GM21576 (cell line): ENCODE results near the gene RNF26.

ENCODE experiments used
- ATAC-seq: cut with Tn5 transposase; IDR thresholded peaks from one replicate; pipeline ENCODE4 v1.9.1; 2021; ENCODE audit warnings: mild to moderate bottlenecking, moderate library complexity; ENCODE audit not compliant: unreplicated experiment

Gene RNF26

DNA sequence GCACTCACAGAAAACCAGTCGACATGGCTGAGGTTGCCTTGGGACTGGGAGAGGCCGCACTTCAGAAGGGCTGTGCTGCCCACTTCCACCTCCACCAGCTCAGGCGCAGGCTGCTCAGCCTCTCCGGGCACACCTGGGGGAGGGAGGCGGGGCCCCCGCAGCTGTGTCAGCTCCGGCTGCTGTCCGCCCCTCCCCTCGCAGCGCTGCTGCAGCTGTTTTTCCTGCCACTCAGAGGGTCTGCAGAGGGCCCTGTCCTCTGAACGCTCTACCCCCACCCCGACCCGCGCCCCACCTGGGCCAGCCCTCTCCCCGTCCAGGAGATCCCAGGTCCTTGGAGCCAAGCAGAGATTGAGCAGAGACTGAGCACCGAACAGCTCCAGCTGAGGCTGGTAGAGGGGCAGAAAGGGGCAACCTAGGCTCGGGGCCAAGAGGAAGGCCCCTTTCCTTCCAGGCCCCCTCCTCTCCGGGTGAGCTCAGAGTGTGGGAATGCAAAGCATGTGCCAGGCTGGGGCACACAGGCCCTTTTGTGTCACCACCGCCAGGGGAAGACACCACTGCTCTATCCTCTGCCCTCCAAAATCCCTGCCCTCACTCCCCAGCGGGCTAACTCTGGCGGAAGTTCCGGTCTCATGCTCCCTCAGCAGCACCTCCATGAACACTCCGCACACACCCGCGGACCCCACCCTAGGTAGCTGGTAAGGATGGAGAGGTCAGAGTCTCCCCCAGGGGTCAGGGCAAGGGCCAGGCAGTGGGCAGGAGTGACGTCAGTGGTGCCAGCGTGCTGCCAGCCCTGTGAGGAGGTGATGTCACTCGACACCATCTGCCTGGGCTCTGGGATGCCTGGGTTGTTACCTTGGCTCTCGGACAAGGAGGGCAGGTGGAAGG is 19.0 kb upstream of the RNF26 start:
- no peak for ATAC-seq

DNA sequence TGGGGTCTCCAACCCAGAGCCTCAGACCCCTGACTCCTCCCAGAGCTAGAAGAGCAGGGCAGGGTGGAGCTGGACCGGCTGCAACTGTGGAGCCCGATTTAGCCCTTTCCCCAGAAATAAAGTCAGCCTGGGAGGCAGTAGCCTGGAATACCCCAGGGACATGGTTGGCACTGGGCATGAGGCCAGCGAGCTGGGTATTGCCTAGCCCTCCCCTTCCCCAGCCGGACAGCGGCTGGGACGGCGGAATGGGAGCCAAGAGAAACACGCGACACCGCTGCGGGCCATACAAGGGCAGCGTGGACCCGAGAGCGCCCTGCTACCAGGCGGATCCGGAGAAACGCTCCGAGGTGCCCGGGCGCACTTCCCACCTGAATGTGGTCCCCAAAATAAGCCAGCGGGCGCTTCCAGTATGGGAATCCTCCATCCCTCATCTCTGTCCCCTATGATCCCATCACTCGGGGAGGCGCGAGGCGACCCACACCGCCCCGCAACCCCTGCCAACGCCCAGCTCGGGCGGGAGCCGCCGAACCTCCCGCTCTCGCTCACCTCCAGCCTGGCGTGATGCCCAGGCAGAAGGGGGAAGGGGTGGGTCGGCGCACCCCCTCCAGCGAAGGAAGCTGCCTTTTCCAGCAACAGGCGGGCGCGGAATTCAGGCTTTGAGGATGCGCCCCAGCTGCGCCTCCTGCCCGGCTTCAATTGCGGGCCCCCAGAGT is 18.2 kb upstream of the RNF26 start:
- no peak for ATAC-seq

DNA sequence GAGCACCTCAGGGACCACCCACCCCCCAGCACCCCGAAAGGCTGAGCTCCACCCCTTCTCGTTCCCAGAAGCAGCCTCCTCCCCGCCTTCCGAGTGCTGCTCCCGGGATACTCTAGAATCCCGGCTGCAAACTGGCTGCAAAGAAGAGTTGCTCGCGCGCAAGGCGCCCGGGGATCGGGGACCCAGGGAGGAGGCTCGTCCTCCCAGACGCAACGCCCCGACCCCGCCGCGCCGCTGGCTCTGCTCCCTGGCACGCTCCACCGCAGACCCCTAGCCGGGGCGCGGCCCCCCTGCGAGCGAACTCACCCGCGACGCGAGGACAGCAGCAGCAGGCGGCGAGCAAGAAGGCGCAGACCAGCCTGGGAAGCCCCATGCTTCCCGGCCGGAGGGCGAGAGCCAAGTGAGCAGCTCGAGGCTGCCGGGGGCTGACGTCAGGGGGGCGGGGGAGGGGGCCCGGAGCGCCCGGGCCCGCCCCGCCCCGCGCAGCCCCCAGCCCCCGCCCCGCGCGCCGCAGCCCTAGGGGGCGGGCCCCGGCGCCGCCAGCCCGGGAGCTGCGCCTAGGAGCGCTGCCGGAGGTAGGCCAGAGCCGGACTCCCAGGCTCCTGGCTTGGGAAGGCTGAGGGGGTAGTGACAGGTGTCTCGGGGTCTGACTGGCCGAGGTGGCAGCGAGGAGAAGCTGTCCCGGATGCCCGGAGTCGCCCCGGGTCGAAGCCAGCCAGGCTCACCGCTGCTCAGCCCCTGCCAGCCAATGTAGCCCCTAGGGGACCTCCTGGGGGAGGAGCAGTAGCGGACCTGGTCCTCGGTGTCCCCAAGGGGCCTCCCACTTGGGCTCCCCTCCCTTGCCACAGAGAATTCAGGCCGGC is 17.4 kb upstream of the RNF26 start, which contains the start of gene MCAM:
MCAM (minus strand) TSS at position 402 of the 863 bp plus-strand sequence; CDS start at position 373, 29 bp downstream.
- no peak for ATAC-seq

DNA sequence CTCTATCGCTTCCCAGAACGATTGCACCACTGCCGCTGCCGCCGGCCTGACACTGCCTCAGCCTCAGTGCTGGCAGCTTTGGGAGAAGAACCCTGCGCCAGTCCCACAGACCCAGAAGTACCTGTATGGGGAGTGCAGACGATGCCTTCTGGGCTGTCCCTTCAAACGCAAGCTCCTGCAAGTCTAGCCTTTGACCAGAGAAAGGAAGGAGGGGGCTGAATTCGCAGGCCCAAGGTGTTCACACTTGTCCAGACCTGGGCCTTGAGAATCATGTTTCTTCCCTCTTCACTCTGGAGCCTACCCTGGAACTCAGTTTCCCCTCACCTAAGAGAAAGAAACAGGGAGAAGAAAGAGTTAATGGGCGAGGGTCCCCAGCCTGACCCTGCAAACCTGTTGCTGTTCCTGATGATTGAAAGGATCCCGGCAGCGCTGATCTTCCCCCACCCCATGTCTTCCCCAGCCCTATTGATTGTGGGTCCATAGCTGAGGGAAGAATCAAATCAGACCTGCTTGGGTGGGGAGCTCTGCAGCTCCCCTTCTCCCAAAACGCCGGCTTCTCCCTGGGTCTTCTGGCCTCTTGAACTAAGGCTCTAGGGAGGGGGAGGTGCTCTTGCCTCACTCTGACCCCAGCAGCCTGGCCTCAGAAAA is 16.6 kb upstream of the RNF26 start:
- no peak for ATAC-seq

DNA sequence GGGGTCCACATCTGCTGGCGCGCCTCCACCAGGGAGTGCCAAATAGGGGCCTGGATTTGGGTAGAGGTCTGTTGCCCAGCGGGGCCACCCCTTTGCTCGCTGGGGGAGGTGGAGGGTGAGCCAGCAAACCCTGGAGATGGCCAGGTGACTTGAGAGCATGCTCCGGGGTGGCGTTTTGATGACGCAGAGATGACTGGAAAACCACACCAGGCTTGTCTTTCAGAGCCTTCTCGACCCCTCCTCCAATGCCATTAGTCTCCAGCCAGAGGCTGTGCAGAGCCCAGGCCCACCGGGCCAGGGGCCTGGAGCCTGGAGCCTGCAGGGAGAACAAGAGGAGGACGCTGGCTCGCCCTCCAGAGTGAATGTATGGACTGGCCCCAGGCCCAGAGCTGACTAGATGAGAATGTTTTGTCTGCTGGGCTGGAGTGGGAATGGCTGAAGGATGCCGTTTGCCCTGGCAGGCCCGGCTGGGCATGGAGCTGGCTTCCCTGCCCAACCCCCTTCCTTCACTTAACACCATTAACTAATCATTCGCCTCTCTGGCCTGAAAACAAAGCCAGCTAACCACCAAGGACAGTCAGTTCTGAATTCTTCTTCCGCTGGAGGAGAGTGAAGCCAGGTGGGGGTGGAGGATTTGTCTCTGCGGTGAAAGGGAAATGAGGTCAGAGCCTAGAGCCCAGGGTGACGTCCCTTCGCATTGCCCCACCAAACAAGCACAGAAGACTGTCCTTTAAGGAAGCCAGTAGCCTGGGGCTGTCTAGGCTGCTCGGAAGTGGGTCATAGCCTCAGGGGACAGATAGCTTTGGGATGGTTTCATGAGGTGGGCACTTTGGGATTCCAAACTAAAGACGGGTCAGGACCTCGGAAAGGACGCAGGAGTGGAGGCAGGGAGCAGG is 15.8 kb upstream of the RNF26 start:
- ATAC-seq = no peak

DNA sequence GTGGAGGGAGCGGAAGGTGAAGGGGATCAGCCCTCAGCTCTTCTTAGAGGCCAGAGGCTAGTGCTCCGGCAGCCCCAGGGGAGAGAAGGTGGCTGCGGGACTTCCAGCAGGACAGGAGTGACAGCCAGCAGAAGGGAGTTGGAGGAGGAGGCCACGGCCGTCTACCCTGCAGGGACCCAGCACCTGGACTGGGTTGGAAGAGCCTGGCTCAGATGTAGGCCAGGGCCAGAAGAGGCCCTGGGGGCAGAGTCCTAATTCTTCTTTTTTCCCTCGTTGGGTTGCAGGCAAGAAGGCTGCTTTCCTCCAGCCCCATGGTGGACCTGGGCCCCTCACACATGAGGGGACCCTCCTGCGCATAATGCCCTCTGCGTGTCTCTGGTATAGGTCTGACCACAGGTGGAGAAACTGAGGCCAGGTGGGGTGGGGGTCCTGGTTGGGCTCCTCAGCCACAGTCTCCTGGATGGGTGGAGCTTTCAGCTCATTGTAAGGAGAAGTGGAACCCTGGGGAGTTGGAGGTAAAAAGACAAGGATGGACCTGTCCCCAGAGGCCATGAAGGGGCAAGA is 15.1 kb upstream of the RNF26 start:
- no peak for ATAC-seq

DNA sequence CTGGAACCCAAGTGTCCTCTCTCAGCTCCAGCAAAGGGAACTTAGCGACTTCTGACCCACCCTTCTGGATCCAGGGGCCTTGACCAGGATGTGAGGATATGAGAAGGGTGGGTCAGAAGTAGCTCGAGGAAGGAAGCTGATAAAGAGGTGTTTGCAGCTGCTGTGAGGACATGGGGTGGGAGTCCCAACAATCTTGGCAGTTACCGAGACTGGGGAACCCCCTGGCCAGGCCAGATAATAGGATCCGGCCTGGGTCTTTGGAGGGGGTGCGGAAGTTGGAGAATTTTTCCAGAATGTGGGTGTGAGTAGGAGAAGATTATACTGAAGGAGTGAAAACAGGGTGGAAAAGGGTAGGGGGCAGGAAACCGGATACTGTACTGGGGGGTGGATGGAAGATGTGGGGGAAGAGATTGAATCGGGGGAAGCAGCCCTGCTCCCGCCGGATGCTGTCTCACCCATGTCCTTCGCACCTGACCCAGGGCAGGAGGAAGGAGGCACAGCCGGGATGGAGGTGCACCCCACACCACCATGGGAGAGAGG is 14.6 kb upstream of the RNF26 start:
- ATAC-seq = no peak

DNA sequence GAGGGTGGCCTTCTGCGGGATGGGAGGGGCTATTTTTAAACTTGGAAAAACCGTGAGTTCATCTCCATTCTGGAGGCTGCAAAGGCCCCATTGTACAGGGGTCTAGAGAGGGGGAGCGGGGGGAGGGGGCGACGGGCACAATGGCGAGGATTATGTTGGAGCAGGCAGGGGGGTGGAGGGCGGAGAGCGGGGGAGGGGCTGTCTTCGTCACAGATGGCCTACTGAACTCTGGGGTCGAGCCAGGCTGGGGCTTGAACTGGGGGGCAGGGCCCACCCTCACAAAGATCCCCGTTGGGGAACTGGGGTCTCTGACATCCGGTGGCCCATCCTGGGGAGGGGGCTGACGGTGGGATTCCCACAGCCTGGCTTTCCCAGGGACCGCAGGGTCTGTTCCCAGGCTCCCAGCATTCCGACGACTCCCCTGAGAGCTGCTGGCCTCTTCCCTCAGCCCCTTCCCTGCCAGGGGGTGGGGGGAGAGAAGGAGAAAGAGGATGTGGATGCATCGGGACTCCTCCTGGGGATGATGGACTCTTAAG is 14.0 kb upstream of the RNF26 start:
- no peak for ATAC-seq

DNA sequence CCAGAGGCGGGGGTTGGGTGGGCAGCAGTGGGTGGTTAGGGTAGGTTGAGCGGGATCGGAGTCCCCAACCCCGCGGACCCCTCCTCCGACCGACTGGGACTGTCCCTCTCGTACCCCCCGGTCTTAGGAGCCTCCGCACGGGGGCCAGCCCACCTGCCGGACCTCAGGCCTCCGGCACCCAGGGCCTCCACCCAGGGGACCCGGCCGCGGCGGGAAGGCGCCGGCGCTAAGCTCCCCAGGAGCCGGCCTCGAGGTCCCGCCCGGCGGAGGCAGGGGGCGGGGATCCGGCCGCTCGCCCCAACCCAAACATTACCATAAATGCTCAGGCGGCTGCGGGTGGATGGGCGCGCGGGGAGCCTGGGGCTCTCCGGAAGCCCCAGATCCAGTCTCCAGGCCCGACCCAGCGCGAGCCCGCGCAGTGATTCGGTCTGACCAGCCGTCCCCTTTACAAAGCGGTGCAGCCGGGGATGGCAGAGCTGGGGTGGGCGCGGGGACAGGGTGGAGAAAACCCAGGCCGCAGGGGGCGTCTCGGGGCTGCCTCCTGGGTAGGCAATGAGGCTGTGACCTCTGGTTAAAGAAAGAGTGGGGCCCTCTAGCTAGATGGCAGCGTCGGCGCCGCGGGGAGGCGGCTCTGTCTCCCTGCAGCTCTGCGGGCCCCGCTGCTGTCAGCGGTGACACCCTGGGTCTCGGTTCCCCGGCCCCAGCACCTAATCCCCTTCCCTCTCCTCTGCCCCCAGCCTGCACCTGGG is 13.4 kb upstream of the RNF26 start:
- ATAC-seq = peak; percentile 52

DNA sequence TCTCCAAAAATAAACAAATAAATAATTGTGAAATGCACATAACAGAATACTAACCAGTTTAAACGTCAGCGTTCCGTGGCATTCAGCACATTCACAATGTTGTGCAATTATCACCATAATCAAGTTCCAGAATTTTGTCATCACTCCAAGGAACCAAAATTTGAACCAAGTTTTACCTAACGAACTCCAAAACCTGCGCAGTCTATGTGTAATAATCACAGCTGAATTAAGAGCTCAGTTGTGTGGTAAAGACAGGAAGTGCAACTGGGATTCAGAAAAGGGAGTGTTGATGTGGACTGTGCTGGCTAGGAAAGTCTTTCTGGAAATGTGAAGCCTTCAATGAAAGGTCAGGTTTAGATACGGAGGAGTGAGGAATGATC is 12.0 kb upstream of the RNF26 start:
- ATAC-seq = no peak

DNA sequence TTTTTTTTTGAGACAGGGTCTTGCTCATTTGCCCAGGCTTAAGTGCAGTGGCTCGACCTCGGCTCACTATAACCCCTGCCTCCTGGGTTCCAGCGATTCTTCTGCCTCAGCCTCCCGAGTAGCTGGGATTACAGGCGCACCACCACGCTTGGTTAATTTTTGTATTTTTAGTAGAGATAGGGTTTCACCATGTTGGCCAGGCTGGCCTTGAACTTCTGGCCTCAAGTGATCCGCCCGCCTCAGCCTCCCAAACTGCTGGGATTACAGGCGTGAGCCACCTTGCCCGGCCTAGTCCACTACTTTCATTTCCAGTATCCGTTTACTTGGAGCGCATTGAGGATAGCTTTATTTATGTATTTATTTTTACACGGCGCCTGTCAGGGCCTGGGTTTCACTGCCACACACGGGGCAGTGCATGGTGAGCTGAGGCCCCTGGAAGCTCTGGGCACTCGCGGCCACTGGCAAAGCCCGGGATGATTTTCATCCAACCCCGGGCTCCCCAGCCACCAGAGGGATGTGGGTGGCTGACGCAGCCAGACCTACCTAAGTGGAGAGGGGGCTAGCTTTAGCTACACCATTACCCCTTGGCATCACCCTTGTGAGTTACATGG is 11.3 kb upstream of the RNF26 start:
- ATAC-seq = no peak

DNA sequence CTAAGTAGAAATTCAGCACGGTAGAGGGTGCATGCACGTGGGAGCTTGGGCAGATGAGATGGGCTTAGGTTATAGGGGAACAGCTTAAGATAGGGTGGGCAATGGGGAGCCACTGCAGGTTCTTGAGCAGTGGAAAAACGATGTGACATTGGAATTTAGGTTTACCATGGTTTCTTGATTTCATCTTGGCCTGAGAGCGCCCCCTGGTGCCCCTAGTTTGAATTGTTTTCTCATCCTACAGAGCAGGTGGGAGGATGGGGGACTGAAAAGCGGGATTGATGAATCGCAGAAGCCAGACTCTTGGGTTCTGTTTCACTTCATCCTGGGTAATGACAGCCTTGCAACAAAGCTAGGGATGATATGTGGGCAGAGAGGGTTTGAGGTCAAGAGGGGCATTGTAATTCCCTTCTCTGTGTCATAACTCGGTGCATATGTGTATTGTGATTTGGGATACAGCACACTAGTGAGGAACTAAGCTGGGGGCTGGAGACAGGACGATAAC is 10.7 kb upstream of the RNF26 start:
- no peak for ATAC-seq

DNA sequence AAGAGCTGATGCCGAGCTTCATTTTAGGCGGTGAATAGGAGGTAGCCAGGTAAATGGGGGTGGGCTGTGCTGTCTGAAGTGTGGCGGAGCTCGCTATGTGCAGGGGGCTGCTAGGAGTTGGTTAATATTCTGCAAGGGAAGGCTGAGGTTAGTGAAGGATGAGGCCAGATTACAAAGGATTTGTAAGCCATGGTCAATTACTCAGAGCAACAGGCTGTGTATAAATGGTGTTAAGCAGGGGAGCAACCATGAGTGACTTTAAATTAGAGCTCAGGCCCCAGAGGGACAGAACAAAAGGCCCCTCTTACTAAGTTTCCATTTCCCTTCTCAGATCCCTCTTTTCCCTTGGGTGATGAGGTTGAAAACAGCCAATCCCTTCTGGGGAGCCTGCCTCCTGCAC is 10.1 kb upstream of the RNF26 start:
- no peak for ATAC-seq

DNA sequence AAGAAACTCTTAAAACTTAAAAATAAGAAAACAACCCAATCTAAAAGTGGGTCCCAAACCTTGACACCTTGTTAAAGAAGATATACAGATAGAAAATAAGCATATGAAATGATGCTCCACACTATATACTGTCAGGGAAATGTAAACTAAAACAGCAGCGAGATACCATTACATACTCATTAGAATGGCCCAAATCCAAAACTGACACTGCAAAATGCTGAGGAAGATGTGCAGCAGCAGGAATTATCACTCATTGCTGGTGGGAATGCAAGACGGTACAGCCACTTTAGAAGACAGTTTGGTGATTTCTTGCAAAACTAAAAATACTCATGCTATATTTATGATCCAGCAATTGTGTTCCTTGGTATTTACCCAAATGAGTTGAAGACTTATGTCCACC is 5.0 kb upstream of the RNF26 start:
- no peak for ATAC-seq

DNA sequence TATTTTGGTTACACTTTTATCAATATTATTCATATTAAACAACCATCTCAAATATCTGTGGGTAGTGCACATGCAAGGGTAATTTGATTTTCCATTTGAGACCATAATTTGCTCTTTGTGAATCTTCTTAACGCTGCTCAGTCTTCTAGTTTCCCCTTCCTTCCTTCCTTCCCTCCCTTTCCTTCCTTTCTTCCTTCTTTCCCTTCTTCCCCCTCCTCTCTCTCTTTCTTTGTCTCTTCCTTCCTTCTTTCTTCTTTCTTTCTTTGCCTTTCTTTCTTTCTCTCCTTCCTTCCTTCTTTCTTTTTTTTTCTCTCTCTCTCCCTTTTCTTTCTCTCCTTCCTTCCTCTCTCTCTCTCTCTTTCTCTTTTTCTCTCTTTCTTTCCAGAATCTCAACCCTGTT is 4.1 kb upstream of the RNF26 start:
- no peak for ATAC-seq

DNA sequence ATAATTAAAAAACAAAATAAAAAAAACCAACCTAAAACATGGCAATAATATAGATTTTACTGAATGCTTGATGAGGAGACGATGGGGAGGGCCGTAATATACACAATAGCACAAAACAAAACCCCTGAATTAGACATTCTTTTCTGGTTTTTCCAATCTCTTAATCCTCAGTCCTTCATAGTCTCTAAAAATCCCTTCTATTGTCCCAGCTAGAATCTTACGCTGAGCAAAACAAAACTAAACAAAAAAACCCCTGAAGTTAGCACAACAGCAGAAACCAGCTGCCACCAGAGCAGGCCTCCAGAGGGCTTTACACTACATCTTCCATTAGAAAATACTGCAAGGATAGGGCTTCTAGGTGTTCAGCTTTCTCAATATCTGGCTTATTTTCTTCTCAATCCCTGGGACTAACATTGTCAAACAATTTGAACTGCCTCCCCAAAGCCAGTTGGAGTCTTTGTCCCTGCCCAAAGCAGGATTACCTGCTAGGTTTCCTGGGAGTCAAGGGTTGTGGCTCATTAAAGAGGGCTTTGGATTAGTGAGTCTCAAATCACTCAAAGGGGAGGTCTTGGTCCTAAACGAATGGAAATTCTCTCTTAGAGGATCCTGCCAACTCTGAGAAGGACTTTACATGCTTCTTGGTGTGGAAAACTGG is 2.1 kb upstream of the RNF26 start:
- no peak for ATAC-seq

DNA sequence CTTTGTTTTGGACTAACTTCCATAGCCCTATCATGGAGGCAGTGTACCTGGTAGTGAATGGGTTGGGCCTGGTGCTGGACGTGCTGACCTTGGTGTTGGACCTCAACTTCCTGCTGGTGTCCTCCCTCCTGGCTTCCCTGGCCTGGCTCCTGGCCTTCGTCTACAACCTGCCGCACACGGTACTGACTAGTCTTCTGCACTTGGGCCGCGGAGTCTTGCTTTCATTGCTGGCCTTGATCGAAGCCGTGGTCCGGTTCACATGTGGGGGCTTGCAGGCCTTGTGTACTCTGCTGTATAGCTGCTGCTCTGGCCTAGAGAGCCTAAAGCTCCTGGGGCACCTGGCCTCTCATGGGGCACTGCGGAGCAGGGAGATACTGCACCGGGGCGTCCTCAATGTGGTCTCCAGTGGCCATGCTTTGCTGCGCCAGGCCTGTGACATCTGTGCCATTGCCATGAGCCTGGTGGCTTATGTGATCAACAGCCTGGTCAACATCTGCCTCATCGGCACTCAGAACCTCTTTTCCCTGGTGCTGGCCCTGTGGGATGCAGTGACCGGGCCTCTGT is 846 bp downstream of the RNF26 start:
- no peak for ATAC-seq
